IPS-NIHi7 (cell line): ENCODE data around the gene CEACAM3.

ENCODE experiments used
- DNase-seq: peaks from one replicate; pipeline ENCODE4 v3.0.0; 2012; ENCODE audit warnings: mixed read lengths; ENCODE audit errors: extremely low spot score

CEACAM3 gene

DNA sequence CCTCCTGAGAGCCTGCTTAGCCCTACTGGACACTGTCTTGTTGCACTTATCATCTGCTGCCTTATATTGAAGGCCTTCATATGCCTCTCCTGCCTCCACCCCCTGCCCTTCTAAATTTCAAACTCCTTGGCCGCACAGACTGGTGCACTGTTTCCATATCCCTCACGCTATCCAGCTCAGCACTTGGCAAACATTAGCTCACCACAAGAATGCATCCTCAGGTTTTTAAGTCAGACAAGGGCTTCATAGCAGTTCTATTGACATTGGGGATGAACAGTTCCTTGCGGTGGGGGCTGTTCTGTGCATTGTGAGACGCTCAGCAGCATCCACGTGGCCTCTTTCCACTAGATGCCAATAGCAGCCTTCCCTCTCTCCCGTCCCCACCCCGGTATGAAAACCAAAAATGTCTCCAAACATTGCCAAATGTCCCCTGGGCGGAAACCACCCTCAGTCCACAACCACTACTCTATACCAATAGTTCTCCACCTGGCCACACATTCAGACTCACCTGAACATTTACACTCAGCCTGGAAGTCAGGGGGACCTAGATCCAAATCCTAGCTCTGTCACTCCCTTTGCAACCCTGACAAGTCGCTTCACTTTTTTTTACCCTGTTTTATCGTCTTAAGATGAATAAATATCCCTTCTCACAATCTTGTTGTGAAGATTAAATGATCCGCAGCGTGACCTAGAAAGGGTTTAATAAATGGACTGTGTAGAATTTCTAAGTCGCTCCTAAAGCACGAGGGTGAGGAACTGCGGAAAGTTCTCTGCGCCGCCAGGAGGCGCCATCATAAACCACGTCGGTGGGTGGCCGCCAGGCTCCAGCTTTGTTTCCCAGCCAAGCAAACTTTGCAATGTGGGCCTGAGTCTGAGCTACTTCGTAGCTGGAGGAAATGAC, 3.6 kb upstream of the CEACAM3 start:
- peak; percentile 84 for DNase-seq

DNA sequence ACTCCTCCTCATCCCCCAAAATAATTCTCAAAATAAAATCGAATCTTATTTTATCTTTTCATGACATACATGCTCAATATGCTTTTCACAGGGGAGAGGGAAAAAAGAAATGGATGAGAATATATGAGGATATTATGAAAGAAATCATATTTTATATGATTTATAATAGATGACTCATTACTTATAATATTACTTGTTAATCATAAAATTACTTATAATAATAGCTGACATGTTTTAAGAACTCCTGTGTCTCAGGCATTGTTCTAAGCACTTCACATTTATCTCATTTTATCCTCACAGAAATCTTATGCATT, 3.0 kb upstream of the CEACAM3 start:
- DNase-seq = no peak

DNA sequence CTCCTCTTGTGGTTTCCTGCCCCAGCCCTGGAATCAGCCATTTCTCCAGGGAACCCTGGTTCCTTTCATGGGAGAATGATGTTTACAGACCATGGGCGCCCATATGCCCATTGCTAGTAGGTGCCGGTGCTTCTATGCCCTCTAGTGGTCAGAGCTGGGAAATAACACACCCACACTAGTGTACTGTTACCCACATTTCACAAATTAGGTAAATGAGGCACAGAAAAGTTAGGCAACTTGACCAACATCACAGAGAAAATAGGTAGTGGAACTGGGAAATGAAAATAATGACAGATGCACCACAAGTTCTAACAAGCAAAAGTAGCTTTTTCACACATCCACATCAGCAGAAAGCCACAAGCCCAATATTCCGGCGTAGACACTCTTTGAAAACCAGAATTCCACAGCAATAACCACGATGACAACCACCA, 1.3 kb upstream of the CEACAM3 start:
- DNase-seq = peak; percentile 37

DNA sequence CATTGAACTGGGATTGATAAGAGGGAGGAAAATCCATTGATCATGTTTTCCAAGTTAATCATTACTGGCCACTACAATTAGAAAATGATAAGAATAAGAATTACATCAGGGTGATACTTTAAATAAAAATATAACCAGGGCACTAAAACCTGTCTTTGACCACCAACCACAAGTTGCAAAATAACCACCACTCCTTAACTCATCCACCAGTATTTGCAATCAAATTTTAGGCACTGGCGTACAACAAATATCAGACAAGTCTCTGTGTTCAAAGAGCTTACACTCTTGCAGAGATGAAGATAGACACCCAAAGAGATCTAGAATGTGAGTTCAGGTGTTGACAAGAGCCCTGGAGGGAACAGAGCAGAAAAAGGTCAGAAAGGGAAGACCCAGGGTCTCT, 514 bp downstream of the CEACAM3 start:
- DNase-seq = no peak

DNA sequence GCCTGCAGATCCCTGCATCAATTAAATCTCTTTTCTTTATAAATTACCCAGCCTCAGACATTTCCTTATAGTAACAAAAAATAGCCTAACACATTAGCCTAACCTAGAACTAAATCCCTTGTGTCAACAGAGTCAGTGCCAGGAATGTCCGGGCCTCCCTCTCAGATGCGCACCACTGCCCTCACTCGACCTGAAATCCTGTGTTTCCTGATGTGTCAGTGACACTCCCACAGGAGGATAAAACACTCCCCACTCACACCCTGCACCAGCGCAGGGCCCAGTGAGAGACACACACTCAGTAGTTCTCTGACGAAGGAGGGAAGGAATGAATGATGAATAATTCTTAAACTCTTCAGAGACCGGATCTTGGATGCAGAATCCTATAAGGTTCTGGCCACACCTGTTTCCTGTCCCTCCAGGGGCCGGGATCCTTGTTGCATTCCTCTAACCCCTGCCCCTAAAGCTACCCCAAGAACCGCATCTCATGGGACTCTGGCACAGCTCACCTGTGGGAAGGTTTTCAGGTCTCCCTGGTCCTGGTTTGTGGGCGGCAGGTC, 3.1 kb downstream of the CEACAM3 start:
- DNase-seq = no peak

DNA sequence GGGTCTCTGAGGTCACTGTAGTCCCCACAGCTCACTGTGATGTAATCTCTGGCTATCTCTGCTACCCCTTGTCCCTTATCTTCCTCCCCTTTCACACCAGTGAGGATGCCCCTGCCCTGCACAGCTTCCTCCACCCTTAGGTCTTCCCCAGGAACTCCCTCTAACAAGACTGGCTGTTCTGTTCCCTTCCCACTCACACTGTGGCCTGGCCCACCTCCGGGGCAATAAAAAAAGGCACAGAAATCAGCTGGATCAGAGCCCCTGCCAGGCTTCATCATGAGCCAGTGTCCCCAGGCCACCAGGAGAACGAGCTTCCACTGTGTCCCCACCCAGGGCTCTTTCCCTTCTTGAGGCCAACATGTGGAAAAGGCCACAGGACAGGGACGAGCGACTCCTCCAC, 4.6 kb downstream of the CEACAM3 start:
- DNase-seq = no peak

DNA sequence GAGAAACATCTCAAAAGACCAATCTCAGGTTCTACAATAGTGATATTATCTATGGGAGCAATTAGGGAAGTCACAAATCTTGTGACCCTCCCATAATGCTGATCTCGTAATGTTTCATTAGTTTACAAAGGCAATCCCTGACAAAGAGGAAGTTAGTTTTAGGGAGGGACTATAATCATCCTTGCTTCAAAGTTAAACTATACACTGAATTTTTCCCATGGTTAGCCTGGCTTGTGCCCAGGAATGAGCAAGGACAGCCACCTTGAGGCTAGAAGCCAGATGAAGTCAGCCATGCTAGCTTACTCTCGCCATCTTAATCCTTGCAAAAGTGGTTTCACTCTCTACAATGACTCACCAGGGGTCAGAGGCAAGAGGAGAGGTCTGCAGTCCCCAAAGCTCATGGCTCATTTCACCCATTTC, 5.4 kb downstream of the CEACAM3 start:
- DNase-seq = no peak

DNA sequence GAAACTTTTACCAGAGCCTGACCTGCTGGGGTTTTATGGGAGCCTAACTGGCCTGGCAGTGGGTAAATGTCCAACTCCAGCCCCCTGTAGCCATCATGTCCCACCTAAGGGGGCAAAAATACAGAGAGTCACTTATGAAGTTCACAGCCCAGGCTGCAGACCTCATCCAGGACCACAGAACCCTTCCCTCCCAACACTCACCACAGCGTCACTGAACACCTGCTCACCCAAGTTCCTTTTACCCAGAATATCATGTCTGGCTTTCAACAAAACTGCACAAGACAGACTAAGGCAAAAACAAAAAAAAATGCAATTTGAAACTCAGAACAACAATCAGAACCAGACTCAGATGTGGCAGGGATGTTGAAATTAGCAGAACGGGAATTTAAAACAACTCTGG, 6.4 kb downstream of the CEACAM3 start:
- DNase-seq = no peak

DNA sequence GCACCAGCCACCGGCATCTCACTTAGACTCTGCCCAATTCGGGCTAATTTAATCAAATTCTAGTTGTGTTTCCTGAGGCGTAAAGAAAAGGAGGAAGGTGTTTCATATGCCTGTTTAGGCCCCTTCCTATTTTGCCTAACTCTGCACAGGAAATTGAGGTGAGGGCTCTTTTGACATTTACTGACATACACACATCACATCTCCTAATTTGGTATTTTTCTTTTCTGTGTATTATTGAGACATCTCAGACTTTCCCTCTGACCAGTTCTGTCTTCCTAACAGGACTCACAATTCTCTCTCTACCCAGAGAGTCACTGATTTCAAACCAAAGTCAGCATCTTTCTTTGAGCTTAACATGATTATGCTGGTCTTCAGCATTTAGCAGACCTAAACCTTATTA, 7.9 kb downstream of the CEACAM3 start:
- DNase-seq = no peak

DNA sequence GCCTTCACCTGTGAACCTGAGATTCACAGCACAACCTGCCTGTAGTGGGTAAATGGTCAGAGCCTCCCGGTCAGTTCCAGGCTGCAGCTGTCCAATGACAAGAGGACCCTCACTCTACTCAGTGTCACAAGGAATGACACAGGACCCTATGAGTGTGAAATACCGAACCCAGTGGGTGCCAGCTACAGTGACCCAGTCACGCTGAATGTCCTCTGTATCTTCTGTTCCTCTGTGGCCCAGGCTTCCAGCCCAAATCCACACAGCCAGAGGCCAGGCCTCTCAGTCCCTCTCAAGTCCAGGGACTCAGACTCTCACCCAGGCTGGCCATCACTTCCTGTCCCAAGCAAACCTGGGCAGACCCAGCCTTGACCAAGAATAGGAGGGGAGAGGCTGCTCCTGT, 10.8 kb downstream of the CEACAM3 start:
- no peak for DNase-seq

DNA sequence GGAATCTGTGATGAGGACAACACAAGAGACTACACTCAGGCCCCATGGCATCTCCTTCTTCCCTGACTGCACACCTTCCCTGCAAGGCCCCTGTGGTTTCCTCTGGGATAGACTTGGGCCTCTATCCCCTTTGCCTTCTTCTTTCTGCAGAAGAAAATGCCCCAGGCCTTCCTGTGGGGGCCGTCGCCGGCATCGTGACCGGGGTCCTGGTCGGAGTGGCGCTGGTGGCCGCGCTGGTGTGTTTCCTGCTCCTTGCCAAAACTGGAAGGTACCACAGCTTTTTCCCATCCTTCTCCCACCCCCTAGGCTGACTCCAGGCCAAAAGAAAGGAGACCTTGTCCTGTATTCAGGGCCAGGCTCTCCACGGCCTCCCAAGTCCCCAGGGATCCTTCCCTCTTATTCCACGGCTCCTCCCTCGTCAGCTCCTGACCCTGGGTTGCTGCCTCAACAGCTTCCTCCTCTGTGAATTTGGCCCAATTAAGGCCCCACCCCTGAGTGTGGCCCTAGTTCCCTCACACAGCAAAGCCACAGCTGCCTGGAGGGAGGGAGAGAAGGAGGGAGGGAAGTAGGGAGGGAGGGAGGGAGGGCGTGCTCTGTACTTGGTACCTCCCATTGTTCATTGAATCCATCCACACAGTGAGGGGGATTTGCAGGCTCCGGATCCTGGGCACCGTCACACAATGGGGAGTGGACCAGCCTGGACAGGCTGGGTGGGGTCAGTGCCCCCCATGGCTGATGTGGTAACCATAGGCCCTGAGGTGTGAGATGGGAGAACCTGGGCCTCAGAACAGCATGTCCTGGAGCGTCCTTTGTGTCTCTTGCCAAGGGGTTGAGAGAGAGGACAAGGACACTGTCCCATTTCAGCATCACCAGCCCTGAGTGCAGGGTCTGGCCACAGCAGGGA, 12.5 kb downstream of the CEACAM3 start:
- no peak for DNase-seq

DNA sequence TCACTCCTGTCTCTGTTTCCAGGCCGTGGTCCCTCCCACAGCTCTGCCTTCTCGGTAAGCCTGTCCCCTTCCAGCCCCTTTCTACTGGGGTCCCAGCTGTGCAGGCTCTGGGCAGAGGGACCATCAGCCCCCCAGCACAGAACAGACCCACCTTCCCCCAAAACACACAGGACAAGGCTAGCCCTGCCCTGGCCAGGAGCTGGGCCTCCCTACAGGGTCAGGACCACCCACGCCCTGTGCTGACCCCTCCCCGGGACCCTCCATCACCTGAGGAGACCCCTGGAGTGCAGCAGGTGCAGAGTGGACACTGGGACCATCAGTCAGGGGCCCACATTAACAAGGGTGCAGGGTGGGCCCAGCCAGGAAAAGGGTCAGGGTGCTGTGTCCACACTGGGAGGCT, 13.9 kb downstream of the CEACAM3 start:
- DNase-seq = no peak

DNA sequence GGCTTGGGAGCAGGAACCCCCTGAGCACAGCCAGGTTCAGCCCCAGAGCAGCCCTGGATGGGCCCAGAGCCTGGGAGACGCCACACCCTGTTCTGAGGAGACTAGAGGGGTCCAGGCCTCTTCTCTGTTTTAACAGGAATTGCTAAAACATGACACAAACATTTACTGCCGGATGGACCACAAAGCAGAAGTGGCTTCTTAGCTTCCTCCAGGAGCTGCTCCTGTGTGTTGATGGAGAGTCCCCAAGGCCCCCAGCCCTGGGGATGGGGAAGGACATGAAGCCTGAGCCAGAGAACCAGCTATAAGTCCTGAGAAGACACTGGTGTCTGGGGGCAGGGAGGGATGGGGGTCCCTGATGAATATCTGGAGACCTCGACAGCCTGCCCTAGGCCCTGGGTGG, 14.6 kb downstream of the CEACAM3 start:
- DNase-seq = no peak

DNA sequence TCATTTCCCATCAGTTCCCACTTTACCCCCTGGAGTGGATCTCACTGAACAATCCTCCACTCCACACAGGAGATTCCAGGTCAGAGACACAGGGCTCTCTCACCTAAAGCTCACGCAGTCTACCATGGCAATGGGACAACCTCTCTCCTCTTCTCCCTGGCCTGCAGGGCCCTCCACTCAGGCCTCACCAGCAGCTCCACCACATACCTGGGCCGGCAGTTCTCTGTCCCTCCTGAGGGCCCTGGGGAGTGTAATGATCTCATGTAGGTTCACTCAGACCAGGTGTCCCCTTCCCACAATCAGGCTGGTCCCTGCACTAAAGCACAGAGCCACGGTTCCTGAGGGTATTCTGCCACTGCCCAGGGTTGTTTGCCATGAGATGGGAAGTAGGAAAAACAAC, 15.6 kb downstream of the CEACAM3 start:
- no peak for DNase-seq

DNA sequence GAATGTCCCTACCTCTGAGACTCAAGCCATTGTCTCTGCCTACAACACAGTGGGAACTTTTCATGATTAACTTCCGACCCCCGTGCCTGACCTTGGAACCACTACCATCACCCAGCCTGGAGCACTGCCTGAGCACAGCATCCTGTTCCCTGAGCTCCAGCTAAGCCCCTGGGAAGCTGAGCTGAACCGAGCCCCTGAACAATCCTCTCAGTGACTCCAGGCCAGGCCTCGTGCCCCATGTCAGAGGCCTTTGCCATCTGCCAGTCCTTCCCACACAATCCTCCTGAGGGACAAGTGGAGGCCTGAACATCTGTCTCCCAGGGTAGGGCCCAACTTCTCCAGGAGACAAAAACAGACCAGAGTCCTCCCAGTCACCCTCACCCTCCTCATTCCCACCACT, 17.5 kb downstream of the CEACAM3 start:
- DNase-seq = no peak

DNA sequence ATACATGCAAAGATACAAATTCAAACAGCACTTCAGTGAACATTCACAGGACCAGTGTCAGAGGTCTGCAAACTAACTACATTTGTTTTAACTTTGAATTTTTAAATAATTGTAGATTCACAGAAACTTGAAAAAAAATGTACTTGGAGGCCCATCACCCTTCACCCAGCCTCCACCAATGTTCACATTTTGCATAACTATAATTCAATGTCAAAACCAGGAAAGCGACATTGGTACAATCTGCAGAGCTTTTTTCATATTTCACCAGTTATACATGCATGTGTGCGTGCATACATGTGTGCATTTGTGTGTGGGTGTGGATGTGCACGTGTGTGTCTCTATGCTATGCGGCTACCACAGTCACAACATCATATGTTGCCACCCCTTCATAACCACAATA, 18.9 kb downstream of the CEACAM3 start:
- DNase-seq = no peak

DNA sequence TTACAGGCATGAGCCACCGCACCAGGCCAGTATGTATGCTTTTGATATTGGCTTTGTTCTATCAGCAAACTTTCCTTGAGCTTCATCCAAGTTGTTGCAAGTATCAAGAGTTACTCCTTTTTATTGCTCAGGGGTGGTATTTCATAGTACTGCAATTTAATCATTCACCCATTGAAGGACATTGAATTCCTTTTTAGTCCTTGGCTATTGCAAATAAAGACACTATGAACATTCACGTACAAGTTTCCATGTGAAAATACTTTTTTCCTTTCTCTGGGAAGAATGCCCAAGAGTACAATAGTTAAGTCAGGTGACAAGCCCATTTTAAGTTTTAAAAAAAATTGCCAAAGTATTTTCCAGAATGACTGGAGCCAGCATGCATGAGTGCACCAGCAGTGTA, 20.4 kb downstream of the CEACAM3 start:
- DNase-seq = no peak

DNA sequence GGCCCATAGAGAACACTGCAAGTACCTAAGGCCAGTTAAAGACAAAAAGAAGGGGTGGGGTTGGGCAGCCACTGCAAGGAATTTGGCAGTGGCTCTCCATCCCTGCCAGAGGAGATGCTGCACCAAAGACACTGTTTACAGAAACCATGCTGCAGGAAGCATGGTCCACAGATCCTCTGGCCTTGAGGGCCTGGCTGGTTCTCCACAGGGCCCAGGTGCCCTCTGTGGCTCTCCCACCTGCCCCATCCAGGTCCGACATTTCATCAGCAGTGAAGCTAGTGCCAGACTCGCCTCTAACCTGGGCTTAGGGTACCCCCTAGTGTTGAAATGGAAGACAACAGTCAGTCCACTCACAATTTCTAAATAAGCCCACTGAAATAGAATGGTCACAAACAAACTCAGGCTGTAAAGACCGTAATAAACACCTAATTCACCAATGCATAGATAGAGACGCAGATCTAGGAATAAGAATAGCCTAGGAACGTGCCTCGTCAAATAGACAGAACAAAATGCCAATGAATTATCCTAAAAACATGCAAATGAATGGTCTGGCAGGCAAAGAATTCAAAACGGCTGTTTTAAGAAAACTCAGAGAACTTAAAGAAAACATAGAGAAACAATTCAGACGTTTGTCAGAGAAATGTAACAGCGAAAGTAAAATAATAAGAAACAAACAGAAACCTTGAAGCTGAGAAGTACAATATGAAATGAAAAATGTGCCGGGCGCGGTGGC, 24.8 kb downstream of the CEACAM3 start:
- DNase-seq = peak; percentile 88

DNA sequence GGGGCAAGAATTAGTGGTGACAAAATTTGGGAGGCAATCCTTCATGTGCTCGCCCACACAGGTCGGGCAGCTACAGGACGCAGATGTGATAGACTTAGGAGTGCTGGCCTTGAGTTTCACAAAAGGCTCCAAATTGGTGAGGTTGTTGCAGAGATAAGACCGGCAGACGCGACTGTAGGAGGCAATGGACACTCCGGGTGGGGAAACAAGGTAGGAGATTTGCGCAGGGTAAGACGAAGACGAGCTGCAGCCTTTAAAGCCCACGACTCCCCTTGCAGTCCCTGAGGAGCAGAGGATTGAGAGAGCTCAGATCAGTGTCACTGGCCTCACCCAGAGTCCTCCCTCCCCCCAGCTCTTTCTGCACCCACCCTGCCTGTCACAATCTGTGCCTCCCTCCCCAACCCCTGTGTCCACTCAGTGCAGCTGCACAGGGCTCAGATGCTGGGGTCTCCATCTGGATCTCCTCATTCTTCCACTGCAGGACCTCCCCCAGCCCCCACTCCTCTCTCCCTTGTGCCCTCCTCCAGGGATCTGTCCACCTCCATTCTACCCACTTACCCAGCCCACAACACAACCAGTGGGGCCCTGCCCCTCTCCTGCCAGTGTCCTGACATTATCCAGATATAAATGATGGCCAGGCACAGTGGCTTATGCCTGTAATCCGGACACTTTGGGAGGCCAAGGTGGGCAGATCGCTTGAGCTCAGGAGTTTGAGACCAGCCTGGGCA, 41.8 kb downstream of the CEACAM3 start:
- DNase-seq = no peak

DNA sequence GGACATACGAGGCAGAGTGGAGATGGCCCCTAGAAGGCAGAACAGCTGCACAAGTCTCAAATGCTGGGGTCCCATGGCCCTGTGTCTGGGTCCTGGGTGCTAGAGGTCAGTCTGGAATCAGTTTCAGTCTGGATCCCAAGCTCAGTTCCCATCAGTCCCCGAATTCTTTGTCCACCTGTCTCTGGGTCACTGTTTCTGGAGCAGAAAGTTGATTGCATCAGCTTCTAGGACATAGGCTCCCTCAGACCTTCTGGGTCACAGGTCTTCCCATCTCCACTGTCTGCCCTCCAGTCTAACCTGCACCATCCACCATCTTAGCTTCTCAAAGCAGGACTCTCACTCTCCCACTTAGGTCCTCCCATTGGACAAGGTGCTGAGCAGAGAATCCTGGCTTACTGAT, 42.8 kb downstream of the CEACAM3 start:
- no peak for DNase-seq

DNA sequence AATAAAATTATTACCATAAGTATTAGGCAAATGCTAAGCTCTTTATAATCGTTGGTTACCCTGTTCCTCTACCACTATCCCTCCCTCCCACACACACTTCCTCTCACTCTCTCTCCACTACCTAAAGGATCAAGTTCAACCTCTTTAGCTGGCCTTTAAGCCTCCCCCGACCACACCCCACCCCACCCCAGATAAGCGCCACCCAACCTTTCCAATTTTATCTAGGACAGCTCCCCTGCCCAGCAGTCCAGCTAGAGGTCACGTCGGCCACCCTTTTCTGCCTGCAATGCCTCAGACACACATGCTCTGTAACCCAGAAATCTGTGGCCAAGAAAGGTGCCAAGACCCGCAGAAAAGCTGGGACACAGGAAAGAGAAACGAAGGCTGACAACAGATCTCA, 47.0 kb downstream of the CEACAM3 start:
- no peak for DNase-seq
